Osteoblast (primary cell): Measurements from ENCODE around the gene GRPEL2. TPM values are rescaled to one million over a fixed set of nuclear protein-coding genes. Genes with fewer than 3 reads are reported as not detected.

Experiments
- DNase-seq: peaks from one replicate; pipeline ENCODE4 v3.0.0; 2011; ENCODE audit warnings: low spot score, mixed read lengths; ENCODE audit not compliant: insufficient read length; ENCODE audit errors: missing footprints
- H2AFZ ChIP-seq: 2 replicates; pipeline ENCODE4 v1.6.0; 2011; ENCODE audit warnings: mild to moderate bottlenecking, low read length
- H3K27ac ChIP-seq: 2 replicates; pipeline ENCODE4 v1.5.1; 2011; ENCODE audit warnings: mild to moderate bottlenecking, low read depth, low read length, moderate library complexity
- H3K27me3 ChIP-seq: 2 replicates; pipeline ENCODE4 v1.6.0; 2012; ENCODE audit warnings: mild to moderate bottlenecking, control low read depth, inconsistent platforms, low read length, moderate library complexity; ENCODE audit not compliant: insufficient read depth
- H3K36me3 ChIP-seq: 2 replicates; pipeline ENCODE4 v1.5.1; 2011; ENCODE audit warnings: mild to moderate bottlenecking, low read length, control low read depth, moderate library complexity; ENCODE audit not compliant: insufficient read depth
- H3K4me1 ChIP-seq: 2 replicates; pipeline ENCODE4 v1.5.1; 2011; ENCODE audit warnings: mild to moderate bottlenecking, low read length, control low read depth, moderate library complexity; ENCODE audit not compliant: insufficient read depth
- H3K4me2 ChIP-seq: 2 replicates; pipeline ENCODE4 v1.6.0; 2011; ENCODE audit warnings: mild to moderate bottlenecking, low read length; ENCODE audit not compliant: insufficient read depth
- H3K4me3 ChIP-seq: fragments of 200-600 bp; sonication (generic); 3 replicates; pipeline ENCODE4 v1.5.1; 2012; ENCODE audit warnings: mild to moderate bottlenecking, low read length, inconsistent platforms; ENCODE audit not compliant: insufficient read depth
- H3K79me2 ChIP-seq: 2 replicates; pipeline ENCODE4 v1.6.0; 2012; ENCODE audit warnings: mild to moderate bottlenecking, low read length, control low read depth, inconsistent platforms; ENCODE audit not compliant: insufficient read depth
- H3K9me3 ChIP-seq: 2 replicates; pipeline ENCODE4 v1.5.1; 2011; ENCODE audit warnings: low read depth, low read length, control low read depth
- H4K20me1 ChIP-seq: 2 replicates; pipeline ENCODE4 v1.6.0; 2012; ENCODE audit warnings: mild to moderate bottlenecking, low read length, control low read depth; ENCODE audit not compliant: insufficient read depth
- total RNA-seq: library from RNA; depleted of rRNA; stranded (reverse); fragments of >200 nt; gene quantifications from 2 replicates; pipeline ENCODE4 v1.2.3, GENCODE V29; 2012
- TF ChIP-seq, protein P1 (sequence below): IDR thresholded peaks from 2 replicates; pipeline ENCODE4 v1.5.1; 2011; ENCODE audit warnings: mild to moderate bottlenecking, low read depth, low read length, moderate library complexity; ENCODE audit errors: extremely low read depth

GRPEL2 gene
- total RNA-seq, 1 donor, result 34.7 TPM

DNA sequence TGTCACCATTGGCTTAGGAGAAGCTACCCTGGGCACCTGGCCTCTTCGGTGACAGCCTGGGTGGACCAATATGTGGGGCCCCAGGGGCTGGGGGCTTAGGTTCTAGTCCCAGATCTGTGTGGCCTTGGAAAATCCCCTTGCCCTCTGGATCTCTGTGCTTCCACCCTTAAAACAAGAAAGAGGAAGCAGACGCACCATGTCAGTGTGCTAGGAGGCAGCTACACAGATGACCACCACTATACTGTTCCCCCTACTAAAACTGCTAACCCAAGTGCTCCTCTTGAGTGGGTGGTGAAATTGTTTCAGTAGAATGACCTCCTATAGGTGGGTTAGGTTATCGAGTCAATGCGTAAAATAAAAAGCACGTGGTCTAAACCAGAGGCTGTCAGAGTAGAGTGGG, 42.7 kb upstream of the GRPEL2 start:
- no peaks in the 10 kb centered on the region for H3K36me3 ChIP-seq
- no peak overlapping the region for H3K4me3 ChIP-seq
- DNase-seq, result no peak
- H3K27me3 ChIP-seq, result no peaks in the 10 kb centered on the region
- H2AFZ ChIP-seq, result no peak overlapping the region
- H3K79me2 ChIP-seq, result no peaks in the 10 kb centered on the region
- H3K27ac ChIP-seq, result no peak overlapping the region
- TF ChIP-seq, protein P1, sequence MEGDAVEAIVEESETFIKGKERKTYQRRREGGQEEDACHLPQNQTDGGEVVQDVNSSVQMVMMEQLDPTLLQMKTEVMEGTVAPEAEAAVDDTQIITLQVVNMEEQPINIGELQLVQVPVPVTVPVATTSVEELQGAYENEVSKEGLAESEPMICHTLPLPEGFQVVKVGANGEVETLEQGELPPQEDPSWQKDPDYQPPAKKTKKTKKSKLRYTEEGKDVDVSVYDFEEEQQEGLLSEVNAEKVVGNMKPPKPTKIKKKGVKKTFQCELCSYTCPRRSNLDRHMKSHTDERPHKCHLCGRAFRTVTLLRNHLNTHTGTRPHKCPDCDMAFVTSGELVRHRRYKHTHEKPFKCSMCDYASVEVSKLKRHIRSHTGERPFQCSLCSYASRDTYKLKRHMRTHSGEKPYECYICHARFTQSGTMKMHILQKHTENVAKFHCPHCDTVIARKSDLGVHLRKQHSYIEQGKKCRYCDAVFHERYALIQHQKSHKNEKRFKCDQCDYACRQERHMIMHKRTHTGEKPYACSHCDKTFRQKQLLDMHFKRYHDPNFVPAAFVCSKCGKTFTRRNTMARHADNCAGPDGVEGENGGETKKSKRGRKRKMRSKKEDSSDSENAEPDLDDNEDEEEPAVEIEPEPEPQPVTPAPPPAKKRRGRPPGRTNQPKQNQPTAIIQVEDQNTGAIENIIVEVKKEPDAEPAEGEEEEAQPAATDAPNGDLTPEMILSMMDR, result no peak
- H4K20me1 ChIP-seq, result no peaks in the 10 kb centered on the region
- H3K4me1 ChIP-seq, result peaks cover 7% of the 10 kb centered on the region
- H3K9me3 ChIP-seq, result no peaks in the 10 kb centered on the region
- H3K4me2 ChIP-seq, result no peak overlapping the region

DNA sequence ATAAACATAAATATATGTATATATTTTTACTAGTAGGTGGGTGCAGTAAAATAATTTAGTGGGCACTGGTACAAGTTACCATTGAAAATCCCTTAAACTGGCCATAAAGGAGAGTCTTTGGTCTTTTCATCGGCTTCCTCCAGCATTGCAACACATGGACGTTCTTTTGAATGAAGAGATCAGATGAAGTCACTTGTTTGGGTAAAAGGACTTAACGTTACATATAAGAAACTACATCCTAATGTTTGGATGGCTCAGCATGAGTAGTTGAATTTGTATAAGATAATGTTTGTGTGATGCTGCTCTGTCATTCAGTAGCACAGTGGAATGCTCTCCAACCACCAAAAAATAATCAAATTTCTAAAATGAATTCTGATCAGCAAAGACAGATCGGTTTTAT, 42.1 kb upstream of the GRPEL2 start:
- Histone ChIP-seq H3K27me3 (no peaks in the 10 kb centered on the region), H2AFZ (no peak overlapping the region), H3K4me3 (no peak overlapping the region), H3K36me3 (no peaks in the 10 kb centered on the region), H3K4me2 (no peak overlapping the region), H4K20me1 (no peaks in the 10 kb centered on the region), H3K9me3 (no peaks in the 10 kb centered on the region), H3K27ac (no peak overlapping the region), H3K4me1 (peaks cover 7% of the 10 kb centered on the region), H3K79me2 (no peaks in the 10 kb centered on the region)
- no peak for DNase-seq
- TF ChIP-seq, protein P1, result no peak

DNA sequence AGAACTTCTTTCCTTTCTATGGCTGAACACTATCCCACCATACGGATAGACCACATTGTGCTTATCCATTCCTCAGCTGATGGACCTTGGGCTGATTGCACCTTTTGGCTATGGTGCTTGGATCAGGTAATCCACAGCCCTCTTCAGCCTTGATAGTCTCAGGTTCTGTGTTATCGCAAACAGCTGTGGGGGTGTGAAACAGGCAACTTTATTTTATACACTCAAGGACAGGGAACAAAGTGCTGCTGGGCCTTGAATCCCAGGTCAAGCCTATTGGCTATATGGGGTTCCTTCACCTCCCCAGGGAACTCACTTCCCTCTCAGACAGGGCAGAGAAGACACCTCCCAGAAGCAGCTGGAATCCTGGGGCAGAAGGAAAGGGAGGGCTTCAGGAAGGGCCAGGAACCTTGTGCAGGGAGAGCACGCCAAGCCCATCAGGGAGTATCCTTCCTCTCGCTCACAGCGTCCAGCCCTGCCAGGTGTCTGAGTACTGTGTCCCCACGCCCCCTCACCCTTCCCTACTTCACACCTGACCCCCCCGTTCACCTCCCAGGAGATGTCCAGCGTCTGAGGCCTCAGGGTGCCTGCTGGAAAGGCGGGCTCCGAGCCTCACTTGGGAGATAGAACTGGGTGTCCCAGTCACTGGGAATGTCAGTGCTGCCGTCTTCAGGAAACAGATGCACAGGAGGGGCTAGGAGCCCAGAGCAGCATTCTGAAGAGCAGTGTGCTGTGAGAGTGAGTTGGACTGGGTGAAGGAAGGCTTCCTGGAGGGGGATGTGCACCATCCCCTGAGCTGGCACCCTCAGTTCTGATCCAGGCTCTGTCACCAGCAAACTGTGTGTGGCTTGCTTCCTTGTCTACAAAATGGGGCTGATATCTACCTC, 40.9 kb upstream of the GRPEL2 start:
- no peak for DNase-seq
- Histone ChIP-seq H3K9me3 (no peaks in the 10 kb centered on the region), H4K20me1 (no peaks in the 10 kb centered on the region), H3K4me2 (no peak overlapping the region), H3K79me2 (no peaks in the 10 kb centered on the region), H3K27ac (no peak overlapping the region), H3K27me3 (no peaks in the 10 kb centered on the region), H3K36me3 (no peaks in the 10 kb centered on the region), H2AFZ (no peak overlapping the region), H3K4me3 (no peak overlapping the region), H3K4me1 (peaks cover 7% of the 10 kb centered on the region)
- TF ChIP-seq, protein P1, result no peak

DNA sequence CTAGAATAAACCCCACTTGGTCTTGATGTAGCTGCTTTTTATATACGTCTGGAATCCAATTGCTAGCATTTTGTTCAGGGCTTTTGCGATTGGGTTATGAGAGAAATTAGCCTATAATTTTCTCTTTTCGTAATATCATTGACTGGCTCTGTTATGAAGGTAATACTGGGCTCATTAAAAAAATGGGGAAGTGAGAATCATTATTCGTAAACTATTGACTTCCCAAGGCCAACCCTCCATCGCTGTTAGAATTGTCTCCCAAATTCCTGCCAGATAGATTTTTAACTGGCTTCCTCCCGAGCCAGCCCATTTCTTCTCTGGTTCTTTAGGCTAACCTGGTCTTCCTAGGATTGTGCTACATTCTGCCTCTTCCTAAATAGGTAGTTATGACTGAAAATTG, 35.9 kb upstream of the GRPEL2 start:
- H3K79me2 ChIP-seq, result no peaks in the 10 kb centered on the region
- H3K4me3 ChIP-seq, result no peak overlapping the region
- TF ChIP-seq, protein P1, result no peak
- DNase-seq, result no peak
- no peak overlapping the region for H3K27ac ChIP-seq
- H3K4me2 ChIP-seq, result no peak overlapping the region
- H3K27me3 ChIP-seq, result no peaks in the 10 kb centered on the region
- H4K20me1 ChIP-seq, result no peaks in the 10 kb centered on the region
- H3K36me3 ChIP-seq, result no peaks in the 10 kb centered on the region
- H3K4me1 ChIP-seq, result no peaks in the 10 kb centered on the region
- H2AFZ ChIP-seq, result no peak overlapping the region
- no peaks in the 10 kb centered on the region for H3K9me3 ChIP-seq
